Left colon (tissue), 2 donors: ENCODE results near the gene FAM180A. TPM values are rescaled to one million over a fixed set of nuclear protein-coding genes. Genes with fewer than 3 reads are reported as not detected.
"Not testable (repeated sequence)": the region's sequence is repeated elsewhere in the genome, so short reads cannot be mapped to it uniquely, and the experiment has no call there.

Experiments used
- ATAC-seq: fragments of 200-7000 bp; cut with Tn5 transposase; one replicate; pipeline ENCODE4 v1.9.1; 2020; ENCODE audit warnings: mild to moderate bottlenecking, moderate library complexity
- DNase-seq, 2 donors: peaks; one replicate each; pipeline ENCODE4 v3.0.0-alpha.2; 2020
- intact Hi-C, 2 donors: fragments of 100-400 bp; cut with DNase I in 1 of 2; cut with micrococcal nuclease in 1 of 2; formaldehyde crosslinking; loops; one replicate each; pipeline versions ENCODE4 v1.11.2 to v1.14.0; 2022; cut with DNase I, micrococcal nuclease
- total RNA-seq, 2 donors: library from RNA; stranded (reverse); fragmentation: NEBNext Ultra II Directional; extraction: Animal tissue kit (Norgen Biotek cat#: 25700); gene quantifications; one replicate each; pipeline ENCODE4 v1.2.1, GENCODE V29; 2021
- donor health status: DM: no; HTN: no; CAD: no.
- donor health status: DM: yes; HTN: yes; CAD: no.

FAM180A gene
- total RNA-seq, 2 donors from 2014 or later: 0.89 to 2.0 TPM

DNA sequence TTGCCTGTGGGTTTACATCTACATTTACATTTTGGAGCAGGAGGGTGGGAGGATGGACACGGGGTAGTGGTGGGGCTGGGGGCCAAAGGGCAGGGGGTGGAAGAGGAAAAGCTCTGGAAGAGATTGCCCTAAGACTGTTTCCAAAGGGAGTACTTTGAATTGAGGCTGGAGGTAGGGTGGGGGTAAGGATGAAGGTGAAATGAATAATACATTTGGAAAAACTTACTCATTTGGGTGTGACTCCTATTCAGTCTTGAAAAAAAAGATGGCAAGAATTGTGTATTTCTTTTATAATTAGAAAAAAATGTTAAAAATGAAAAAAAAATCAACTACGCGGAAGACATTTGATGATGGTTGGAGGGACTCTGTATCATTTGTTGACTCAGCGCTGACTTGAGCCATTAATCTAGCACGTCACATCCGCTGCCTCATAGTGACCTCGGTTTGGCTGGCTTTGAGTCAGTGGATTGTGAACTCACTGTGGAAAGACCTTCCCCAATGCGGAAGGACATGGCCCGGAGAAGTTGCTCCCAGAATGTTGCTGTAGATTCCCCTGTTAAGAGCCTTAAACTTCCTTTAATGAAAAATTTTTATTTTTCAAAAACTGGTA lies 2.8 kb downstream of the FAM180A start:
- ATAC-seq (no peak), DNase-seq (peak; percentile 18 to 42)
- intact Hi-C loops: no loop called here

DNA sequence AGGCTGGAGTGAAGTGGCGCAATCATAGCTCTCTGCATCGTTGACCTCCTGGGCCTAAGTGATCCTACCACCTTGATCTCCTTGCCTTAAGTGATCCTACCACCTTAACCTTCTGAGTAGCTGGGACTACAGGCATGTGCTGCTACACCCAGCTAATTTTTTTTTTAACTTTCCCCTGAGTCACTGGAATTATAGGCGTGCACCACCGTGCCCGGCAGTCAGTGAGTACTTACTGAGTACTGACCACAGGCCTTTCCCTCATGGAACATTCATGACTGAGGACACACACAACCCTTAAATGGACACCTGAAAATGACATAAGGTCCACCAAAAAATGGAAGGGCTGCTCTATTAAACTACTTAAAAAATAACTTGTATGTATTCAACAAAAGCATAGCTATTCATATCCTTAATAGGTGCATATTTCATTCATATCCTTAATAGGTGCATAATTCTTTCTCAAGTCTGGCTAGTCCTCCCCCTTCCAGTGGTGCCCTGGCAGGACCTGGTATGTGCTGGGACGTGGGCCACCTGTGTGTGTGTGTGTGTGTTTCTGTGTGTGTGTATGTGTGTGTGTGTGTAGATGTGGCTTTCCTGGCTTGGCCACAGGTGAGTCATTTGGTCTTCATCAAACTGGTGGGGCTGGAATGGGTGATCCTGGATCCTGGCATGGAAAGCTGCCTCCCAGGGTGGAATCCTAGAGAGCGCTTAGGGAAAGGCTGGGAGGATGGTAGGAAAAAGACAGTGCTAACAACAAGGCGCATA lies 3.5 kb downstream of the FAM180A start:
- no peak for ATAC-seq
- intact Hi-C loops: no loop called here
- no peak for DNase-seq

DNA sequence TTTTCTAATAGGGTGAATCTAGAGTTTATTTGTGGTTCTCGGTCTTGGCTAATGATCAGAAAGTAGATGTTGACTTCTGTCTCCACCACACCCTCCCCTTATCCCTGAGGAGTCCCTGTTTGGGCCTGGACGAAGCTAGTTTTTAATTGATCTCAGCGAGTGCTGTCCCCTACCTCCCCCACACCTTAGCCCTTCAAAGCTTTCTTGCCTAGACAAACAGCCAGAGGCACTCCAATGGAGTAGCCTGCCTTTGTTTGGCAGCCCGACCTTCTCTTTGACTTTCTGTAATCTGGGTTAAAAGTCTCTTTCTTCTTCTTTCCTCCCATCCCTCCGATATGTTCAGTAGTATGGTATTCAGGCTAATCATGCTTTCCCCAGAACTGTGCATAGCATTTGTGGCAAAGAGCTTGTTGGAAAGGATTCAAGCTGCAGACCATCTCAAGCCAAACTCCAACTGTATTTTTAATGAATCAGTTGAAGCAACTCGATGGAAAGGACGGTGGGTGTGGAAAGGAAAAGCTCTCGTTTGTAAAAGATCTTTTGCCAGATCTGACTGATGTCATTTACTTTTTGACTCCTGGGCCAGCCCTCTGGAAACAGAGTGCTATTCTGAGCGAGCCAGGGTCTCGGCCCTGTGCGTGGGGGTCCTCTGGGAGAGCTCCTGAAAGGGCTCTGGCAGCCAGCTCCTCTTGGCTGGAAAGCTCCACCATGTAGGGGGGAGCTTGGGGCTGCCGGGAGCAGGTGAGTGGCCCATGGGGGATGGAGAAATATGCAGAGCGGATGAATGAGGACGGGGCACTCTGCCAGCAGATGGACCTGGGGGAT lies 4.5 kb downstream of the FAM180A start:
- DNase-seq (no peak), ATAC-seq (no peak)
- intact Hi-C loops: no loop called here

DNA sequence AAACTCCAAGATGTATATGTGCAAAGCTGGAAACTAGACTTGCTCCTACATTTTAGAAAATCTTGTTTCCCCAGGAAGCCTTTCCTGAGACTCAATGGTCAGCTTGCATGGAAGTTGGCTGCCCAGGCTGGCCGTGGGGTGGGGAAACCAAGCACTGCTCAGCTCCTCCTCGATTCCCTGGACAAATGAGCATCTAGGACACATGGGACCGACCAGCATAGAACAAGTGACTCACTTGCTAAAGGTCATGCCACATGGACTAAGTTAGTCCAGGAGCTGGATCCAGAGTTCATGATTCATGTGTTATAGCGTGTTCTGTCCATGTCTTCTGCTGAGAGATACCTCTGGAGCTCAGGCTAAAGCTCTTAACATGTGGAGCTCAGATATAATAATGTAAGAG lies 6.2 kb downstream of the FAM180A start:
- no peak for ATAC-seq
- intact Hi-C loops: no loop called here
- no peak for DNase-seq

DNA sequence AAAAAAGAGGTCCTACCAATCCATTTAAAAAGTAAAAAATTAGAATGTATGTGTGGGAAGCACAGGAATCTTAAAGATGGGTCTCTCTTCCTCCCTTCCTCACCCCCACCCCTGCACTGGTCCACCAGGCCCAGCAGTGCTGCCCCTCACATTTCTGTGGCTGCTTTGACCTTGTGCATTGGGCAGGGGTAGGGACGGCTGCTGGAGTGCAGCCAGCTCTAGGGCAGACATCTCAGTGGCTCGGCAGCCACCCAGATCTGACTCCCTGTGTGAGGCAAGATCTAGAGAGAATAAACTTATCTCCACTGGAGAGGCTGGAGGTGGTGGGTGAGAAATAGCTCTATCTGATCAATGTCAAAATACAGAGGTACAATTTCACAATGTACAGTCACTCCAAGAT lies 6.7 kb downstream of the FAM180A start:
- no peak for DNase-seq
- no peak for ATAC-seq
- intact Hi-C loops: no loop called here

DNA sequence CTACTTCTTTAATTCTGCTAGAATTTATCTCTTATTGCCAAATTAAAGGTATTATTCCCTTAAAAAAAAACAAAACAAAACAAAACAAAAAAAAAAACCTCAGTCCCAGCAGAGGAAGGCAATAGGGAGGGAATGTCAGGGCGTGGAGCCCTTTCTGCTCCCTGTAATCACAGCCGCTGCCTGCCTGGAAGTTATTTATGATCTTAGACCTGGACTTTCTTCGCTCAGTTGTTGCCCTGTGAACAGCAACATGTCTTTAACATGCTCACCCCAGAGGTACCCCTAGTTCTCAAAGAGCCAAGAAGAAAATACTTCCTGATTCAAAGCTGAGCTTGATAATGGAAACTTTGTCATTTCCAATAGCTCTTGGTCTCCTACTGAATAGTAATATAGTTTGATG lies 7.7 kb downstream of the FAM180A start:
- intact Hi-C loops: no loop called here
- DNase-seq (no peak), ATAC-seq (peak; percentile 68)

DNA sequence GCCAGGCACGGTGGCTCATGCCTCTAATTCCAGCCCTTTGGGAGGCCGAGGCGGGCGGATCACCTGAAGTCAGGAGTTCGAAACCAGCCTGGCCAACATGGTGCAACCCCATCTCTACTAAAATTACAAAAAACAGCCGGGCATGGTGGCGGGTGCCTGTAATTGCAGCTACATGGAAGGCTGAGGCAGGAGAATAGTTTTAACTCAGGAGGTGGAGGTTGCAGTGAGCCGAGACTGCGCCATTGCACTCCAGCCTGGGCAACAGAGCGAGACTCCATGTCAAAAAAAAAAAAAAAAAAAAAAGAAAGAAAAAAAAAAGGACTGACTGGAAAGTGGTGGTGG lies 11.3 kb downstream of the FAM180A start:
- not testable (repeated sequence) for DNase-seq

DNA sequence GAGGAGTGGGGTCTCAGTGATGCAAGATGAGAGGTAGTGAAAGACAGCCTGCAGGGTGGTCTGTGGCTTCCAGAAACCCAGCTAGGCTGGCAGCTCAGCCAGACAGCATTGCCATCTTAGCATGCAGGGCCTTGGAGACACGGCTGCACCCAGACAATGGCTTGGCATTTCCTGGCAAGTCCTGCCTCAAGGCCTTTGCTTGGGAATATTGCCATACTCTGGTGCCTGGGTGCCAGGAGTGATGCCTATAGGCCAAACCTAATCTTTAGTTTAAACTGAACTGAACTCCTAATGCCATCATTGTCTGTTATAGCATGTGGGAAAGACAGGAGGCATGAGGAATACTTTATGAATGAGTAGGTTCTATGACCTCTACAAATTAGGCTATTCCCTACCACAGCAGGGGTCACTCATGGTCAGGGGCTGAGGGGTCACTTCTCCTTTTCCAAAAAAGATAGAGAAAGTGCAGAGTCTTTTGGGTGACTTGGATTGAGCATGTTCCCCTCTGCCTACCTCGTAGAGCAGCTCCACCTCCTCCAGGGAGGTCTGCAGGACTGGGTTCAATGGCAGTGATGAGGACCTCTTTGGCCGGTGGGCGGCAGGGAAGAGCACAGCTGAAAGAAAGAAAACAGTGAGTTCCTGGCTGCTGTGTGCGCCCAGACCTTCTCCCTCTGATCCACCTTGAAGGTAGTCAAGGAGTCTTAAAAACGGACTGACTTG lies 11.9 kb downstream of the FAM180A start:
- ATAC-seq (no peak), DNase-seq (no peak)
- intact Hi-C loops: no loop called here

More for the DNA sequence above, 11.3 kb downstream of the FAM180A start:
- intact Hi-C loops, ATAC-seq: not testable (repeated sequence)

DNA sequence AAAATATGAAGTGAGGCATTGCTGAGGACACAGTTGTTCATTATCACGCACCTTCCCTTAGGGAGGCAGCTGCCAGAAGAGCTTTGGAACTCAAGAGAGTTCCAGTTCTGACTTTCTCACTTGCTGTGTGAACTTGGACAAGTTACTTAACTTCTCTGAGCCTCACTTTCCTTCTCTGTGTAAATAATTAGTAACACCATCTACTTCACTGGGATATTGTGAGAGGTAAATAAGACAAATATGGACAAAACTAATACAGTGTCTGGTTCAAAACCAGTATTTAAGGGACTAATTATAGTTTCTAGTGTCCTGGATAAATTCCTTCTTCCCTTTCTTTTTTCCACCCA lies 14.3 kb downstream of the FAM180A start:
- DNase-seq: no peak
- intact Hi-C loops: no loop called here
- ATAC-seq: no peak

DNA sequence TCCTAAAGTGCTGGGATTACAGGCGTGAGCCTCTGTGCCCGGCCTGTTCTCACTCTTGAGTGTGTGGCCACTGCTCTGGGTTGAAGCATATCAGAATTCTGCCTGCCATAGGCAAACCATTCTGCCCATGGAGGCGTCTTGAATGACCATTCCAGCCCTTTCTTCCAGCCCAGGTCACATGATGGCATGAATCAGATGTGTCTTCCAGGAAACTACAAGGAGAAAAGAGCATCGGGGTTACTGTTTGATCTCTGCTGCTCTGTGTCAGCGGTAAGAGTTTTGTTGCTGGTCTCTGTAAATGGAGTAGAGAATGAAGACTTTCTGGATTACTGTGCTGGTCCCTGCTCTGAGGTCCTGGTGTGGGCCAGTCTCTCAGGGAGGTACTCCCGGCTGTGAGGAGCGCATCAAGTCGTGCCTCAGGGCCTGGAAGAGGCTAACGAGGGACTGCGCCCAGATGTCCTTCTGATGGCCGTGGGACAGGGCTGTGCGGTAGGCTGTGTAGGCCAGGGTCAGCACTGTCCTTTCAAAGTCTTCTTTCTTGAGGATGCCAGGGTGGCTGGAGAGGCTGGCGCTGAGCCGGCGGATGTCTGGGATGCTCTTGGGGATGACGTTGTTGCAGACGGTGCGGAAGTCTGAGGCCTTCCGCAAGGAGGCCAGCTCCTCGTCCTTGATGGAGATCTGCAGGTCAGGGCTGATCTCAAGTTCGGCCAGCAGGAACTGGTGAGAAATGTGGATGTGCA lies 14.8 kb downstream of the FAM180A start:
- ATAC-seq (no peak), DNase-seq (no peak)
- intact Hi-C loops: no loop called here

DNA sequence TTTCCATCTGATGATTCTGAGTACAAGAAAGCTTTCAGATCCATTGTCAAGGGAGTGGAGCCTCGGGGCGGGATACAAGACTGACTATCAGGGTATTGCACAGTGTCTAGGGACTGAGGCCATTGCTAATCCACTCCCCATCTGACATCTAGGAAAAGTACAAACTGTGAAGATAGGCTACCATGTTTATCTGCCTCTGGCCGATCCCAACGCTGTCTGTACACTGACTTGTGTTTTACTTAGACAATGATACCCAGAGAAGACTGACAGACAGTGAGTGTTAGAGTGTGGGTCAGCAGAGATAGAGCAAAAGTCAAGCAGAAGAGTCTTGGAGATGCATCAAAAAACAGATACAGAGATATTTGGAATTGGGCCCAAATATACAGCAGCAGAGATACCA lies 17.5 kb downstream of the FAM180A start:
- DNase-seq (no peak), ATAC-seq (no peak)
- intact Hi-C loops: no loop called here

DNA sequence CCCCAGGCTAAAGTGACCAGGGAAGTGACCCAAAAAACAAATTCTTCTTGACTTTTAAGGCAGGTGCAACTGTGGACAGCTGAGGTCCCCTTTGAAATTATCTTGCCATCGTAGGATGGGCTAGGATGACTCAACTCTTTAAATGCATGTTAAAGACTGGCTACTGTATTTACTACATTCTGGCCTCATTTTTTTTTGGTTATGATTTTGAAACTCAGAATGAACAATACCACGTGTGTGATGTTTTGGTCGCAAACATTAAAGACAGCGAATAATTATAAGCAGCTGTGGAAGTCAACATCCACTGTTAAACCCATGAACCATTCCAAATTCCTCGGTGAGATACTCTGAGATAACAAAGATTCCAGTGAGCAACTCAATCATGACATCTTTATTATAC lies 19.4 kb downstream of the FAM180A start:
- intact Hi-C loops: no loop called here

DNA sequence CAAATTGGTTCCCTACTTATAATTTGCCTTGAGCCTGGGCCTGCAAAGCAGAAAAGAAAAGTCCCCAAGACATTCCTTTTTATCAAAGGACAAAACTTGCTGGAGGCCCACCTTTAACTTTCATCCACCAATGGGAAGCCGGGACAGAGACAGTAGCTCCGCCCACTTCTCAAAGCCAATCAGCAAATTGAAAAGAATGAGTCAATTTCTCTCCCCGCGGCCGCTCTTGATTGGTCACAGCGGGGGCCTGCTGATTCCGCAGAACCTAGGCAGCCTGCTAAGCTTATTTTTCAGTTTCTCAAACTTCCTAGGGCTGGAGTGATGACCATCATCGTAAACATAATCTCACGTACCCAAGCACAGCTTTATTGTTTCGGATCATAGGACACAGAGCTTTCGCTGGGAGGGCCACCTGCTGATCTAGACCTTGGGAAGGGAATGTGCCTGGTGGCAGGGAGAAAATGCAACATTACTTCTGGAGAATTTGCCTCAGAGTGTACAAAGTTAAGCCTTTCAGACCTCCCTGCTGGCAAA lies 20.4 kb downstream of the FAM180A start, which contains the start of gene SLC13A4:
Gene SLC13A4 (minus strand): TSS at position 51 of the 534 bp plus-strand sequence. CDS start 690 bp downstream, outside the sequence.
- ATAC-seq: no peak
- intact Hi-C loops: no loop called here
- DNase-seq: no peak

More for the DNA sequence above, 19.4 kb downstream of the FAM180A start:
- no peak for DNase-seq
- no peak for ATAC-seq

DNA sequence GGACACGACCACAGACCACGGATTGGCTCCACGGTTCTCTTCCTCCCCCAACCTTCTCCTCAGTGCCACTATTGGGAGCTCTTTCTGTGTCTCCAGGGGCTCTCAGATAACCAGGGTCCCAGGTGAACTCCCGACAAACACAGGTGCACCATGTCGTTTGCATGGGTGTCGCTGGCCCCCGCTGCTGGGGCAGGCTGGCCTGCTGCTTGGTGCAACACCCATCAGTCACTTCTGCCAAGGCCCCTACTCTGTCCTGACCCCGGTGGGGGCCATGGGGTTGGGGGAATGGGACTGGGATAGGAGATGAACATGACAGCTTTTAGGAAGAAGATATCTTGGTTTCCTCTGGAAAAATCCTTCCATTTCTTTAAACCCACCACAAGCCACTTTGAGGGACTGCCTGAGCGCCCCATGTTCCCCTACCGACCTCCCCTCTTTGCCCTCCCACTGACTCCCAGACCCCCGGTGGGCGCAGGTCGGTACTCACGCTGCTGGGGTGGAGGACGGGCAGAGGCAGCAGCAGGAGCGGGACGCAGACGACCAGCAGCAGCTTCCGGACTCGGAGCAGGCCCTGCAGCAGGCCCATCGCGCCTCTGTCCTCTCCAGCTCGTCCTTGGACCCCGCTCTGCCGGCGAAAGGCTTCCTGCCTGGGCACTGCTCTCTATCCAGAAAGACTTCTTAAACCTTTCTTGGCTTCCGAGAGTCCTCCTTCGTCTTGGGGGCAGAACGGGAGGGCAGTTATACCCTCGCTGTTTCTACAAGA lies 21.5 kb downstream of the FAM180A start:
- intact Hi-C loops: no loop called here
- no peak for DNase-seq
- ATAC-seq: no peak

DNA sequence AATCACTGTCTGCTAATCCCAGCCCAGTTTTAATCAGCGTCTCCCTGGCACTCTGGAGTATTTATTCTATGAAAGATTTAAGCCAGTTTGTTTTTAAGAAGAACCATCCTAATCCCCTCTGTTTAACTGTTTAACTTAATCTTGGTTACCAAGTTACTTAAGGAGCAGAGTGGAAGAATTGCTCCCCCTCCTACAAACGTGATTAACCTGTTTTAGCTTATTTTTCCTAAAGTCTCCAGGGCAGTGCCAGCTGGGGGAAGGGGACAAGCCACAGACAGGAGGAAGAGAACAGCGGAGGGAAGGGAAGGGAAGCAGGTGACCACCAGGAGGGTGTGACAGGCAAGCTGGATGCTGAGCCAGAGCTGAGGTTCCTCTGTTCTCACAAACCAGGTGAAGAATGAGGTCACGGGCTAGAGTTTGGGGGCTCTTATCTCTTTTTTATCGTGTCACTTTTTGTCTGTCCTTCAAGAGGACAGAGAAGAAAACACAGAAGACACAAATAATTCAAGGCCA lies 22.3 kb downstream of the FAM180A start:
- DNase-seq (no peak), ATAC-seq (no peak)
- intact Hi-C loops: no loop called here

DNA sequence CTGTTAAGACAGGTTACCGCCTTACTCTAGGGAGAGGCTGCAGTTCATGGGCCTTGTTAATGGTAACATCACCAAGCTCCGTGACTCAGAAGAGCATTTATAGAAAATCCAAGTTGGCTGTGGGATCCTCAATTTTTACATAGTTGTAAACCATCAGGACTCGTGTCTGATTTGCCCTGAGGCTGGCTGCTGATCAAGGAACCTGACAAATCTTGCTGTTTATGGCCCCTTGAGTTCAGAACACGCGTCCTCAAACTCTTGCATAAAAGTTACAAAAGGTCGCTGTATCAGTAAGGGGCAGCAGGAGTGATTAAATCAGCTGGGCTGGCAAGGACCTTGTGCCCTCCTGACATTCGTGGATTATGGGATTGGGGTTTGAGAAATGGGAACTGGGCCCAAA lies 25.2 kb downstream of the FAM180A start:
- no peak for ATAC-seq
- DNase-seq: no peak
- intact Hi-C loops: no loop called here

DNA sequence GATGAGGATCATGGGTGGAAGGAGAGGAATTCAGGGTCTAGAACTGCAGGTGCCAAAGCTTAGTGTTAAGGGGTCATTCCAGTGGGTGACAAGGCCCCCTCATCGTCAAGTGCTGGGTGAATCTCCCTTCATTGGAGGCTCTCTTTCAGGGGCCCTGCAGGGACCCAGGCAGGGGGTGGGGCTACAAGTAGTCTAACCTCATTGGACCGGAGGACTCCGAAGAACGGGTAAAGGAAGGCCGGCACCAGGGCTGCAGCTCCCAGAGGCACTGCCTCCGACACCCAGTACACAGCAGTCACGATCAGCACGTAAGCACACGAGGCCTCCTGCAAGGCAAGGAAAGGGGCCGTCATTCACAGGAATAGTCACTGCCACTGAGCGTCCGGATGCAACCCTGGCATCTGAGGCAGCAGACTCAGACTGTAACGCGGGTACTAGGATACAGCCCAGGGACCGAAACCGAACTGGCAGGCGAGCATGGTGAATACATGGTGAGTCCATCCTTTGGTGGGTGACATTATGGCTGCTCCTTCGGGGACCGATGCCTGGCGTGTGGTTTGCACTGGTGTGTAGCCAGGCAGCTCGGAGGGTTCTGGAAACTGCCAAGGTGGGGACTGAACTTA lies 27.3 kb downstream of the FAM180A start:
- DNase-seq (no peak), ATAC-seq (no peak)
- intact Hi-C loops: no loop called here
